K562 (cell line): ENCODE data around the gene MGST3. TPM values are rescaled to one million over a fixed set of nuclear protein-coding genes. Genes with fewer than 3 reads are reported as not detected.

Experiments used
- ASH1L ChIP-seq: fragments of 450-650 bp; IDR thresholded peaks from 2 replicates; pipeline ENCODE4 v1.6.1; 2018; ENCODE audit warnings: borderline replicate concordance, mild to moderate bottlenecking, low read depth; ENCODE audit not compliant: partially characterized antibody
- BDP1 ChIP-seq: IDR thresholded peaks from 3 replicates; pipeline ENCODE4 v1.6.1; 2011; ENCODE audit not compliant: insufficient read length, insufficient read depth
- CHD4 ChIP-seq: fragments of 200-600 bp; sonication (generic); IDR thresholded peaks from 3 replicates; pipeline ENCODE4 v1.6.1; 2012; ENCODE audit warnings: low read depth, mild to moderate bottlenecking, mixed read lengths, low read length, inconsistent platforms; ENCODE audit not compliant: insufficient read depth, insufficient replicate concordance, poor library complexity, severe bottlenecking
- CSDE1 ChIP-seq, 2 experiments: fragments of 450-650 bp; IDR thresholded peaks; 2 replicates each; pipeline ENCODE4 v1.6.1; 2016; ENCODE audit warnings: mild to moderate bottlenecking in 1 of 2
- FOXJ2 ChIP-seq: fragments of 200-800 bp; sonication (Bioruptor generic); IDR thresholded peaks from 2 replicates; pipeline ENCODE4 v1.6.1; 2016; ENCODE audit warnings: missing genetic modification characterization, missing compliant biosample characterization
- ILK ChIP-seq: fragments of 450-650 bp; IDR thresholded peaks from 2 replicates; pipeline ENCODE4 v1.6.1; 2016; ENCODE audit warnings: missing genetic modification characterization, low read depth, mild to moderate bottlenecking, missing compliant biosample characterization, moderate library complexity, borderline replicate concordance
- JUND ChIP-seq, 2 experiments: IDR thresholded peaks; 2 replicates in 1 of 2; 3 replicates in 1 of 2; pipeline ENCODE4 v1.6.1; 2011; ENCODE audit warnings: borderline replicate concordance in 2 of 2, low read depth in 2 of 2, low read length in 2 of 2, improper control_type of control experiment in 1 of 2, missing biosample characterization in 1 of 2, missing genetic modification characterization in 1 of 2, missing genetic modification reagents in 1 of 2
- PHF8 ChIP-seq: fragments of 200-600 bp; sonication (generic); IDR thresholded peaks from 2 replicates; pipeline ENCODE4 v1.6.1; 2012; ENCODE audit warnings: mixed run types, mild to moderate bottlenecking, inconsistent platforms, low read length, moderate library complexity, borderline replicate concordance
- POLR2A ChIP-seq: fragments of 450-650 bp; conservative IDR thresholded peaks from 2 replicates; pipeline ENCODE4 v1.6.1; 2016
- PTRF ChIP-seq: fragments of 450-650 bp; IDR thresholded peaks from 2 replicates; pipeline ENCODE4 v1.6.1; 2016; ENCODE audit warnings: mild to moderate bottlenecking, missing genetic modification characterization, missing compliant biosample characterization
- PURB ChIP-seq: sonication (generic); formaldehyde crosslinking; IDR thresholded peaks from 2 replicates; pipeline ENCODE4 v1.9.0; 2021; ENCODE audit warnings: low read depth, mild to moderate bottlenecking, missing genetic modification reagents
- RBM22 ChIP-seq: fragments of 200-400 bp; formaldehyde crosslinking; IDR thresholded peaks from 2 replicates; pipeline ENCODE4 v1.6.1; 2018; ENCODE audit warnings: low read length, low read depth; ENCODE audit not compliant: poor library complexity, severe bottlenecking
- RBM25 ChIP-seq: fragments of 200-400 bp; formaldehyde crosslinking; IDR thresholded peaks from 2 replicates; pipeline ENCODE4 v1.6.1; 2018; ENCODE audit warnings: low read length, low read depth, moderate library complexity; ENCODE audit not compliant: severe bottlenecking
- SAP30 ChIP-seq: fragments of 200-600 bp; sonication (generic); IDR thresholded peaks from 2 replicates; pipeline ENCODE4 v1.6.1; 2012; ENCODE audit warnings: borderline replicate concordance, low read depth, mild to moderate bottlenecking, moderate library complexity, low read length, control low read depth, inconsistent platforms; ENCODE audit not compliant: insufficient read depth, poor library complexity, severe bottlenecking
- SPI1 ChIP-seq: IDR thresholded peaks from 2 replicates; pipeline ENCODE4 v1.6.1; 2011; ENCODE audit warnings: low read depth, low read length, control low read depth, borderline replicate concordance
- SREBF1 ChIP-seq: fragments of 150-350 bp; IDR thresholded peaks from 2 replicates; pipeline ENCODE4 v1.6.1; 2014; ENCODE audit warnings: antibody characterized with exemption, low read depth, low read length, borderline replicate concordance
- TAF15 ChIP-seq: fragments of 200-400 bp; formaldehyde crosslinking; IDR thresholded peaks from 2 replicates; pipeline ENCODE4 v1.6.1; 2017; ENCODE audit warnings: mild to moderate bottlenecking, low read depth, low read length, moderate library complexity
- TCF3 ChIP-seq: sonication (generic); formaldehyde crosslinking; IDR thresholded peaks from 2 replicates; pipeline ENCODE4 v1.4.0; 2020; ENCODE audit warnings: mild to moderate bottlenecking, missing genetic modification reagents
- polyA plus RNA-seq, 8 experiments: library from polyadenylated mRNA; depleted of rRNA in 4 of 8; stranded (reverse) in 5 of 8; unstranded in 3 of 8; fragments of >200 nt; fragmentation: Nextera tagmentation in 2 of 8; fragmentation: Illumina TruSeq in 1 of 8; extraction: Ambion mirVana in 2 of 8; extraction: Trizol in 1 of 8; gene quantifications; 2 replicates each; pipeline versions ENCODE4 v1.2.1 to v1.2.3, GENCODE V29; 2011 to 2014; ENCODE audit warnings: inconsistent platforms in 1 of 8, missing spikeins in 1 of 8
- total RNA-seq, 7 experiments: library from RNA; depleted of rRNA in 6 of 7; stranded (reverse); fragments of >200 nt in 6 of 7; fragmentation: Illumina TruSeq in 2 of 7; extraction: Trizol in 2 of 7; gene quantifications; 2 replicates each; pipeline versions ENCODE4 v1.2.1 to v1.2.3, GENCODE V29; 2011 to 2021; ENCODE audit warnings: low replicate concordance in 1 of 7
- TF ChIP-seq, protein P1 (sequence below): IDR thresholded peaks from 2 replicates; pipeline ENCODE4 v1.6.1; 2016; ENCODE audit warnings: missing genetic modification characterization, missing compliant biosample characterization
- TF ChIP-seq, protein P2 (sequence below): sonication (generic); formaldehyde crosslinking; IDR thresholded peaks from 2 replicates; pipeline ENCODE4 v1.8.1; 2023; ENCODE audit warnings: mild to moderate bottlenecking, missing genetic modification reagents

The MGST3 gene
- total and polyA plus RNA-seq, 9 of the 15 experiments (the other 6 are each of a cell fraction or from before 2014, with no cell fraction given), result 70.7 to 287 (median 105) TPM

DNA sequence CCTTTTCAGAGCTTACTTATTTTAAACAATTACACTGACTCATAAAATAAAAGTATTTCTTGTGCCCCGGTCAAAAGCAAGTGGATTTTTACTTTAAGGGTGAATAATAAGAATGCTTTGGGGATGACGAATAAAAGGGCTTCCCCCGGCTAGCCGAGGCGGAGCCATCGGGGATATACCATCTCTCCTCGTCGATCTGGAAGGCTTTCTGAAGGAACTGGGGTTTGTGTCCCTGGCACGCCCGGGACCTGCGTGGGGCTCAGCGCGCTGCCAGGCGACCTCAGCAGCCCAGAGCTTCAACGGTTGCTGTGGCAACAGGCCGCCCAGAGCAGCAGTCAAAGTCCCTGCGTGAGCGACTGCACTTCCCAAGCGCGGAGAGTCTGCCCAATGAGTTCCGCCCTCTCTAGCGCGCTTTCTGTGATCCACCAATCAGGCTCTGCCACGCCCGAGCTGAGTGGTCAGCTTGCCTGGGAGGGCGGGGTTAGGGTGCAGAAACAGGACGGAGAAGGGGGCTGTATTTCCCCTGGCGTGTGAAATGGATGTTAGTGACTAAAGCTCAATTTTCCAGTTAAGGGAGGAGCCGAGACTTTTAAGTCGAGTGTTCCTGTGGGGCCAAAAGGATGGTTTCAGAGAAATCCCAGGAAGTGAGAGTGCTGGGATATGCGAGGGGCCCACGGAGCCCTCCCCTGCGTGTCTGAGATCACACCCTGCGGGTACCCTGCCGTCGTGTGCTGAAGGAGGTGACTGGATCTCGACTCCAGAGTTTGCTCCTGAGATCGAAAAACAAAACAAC, 33.0 kb upstream of the MGST3 start (continued):
- TF ChIP-seq PHF8 (peak; percentile 49; the same call in 1 of the 2 replicates), FOXJ2 (tag) (no peak), ASH1L (peak; percentile 80), PURB (CRISPR knock-in tag) (no peak), CHD4 (no peak), PTRF (tag) (no peak), SREBF1 (0 out of 2 replicates have a peak, but pooled peaks have one; percentile 7), TAF15 (no peak), POLR2A (peak; percentile 67), TCF3 (CRISPR knock-in tag) (no peak), ILK (tag) (no peak), CSDE1 (IDR thresholded peaks at IDR 0.05) (peak in 1 of 2 experiments; percentile 90; a peak in 2 of 4 replicates), SAP30 (no peak), BDP1 (no peak), RBM25 (peak; percentile 59), SPI1 (peak; percentile 87), JUND (IDR thresholded peaks at IDR 0.05; ENCODE audit: borderline replicate concordance, low read depth, low read length) (peak; percentile 28; the same call in 1 of the 2 replicates), JUND (tag; IDR thresholded peaks at IDR 0.05; ENCODE audit: borderline replicate concordance, low read depth, low read length) (peak; percentile 42; the same call in 1 of the 3 replicates), RBM22 (peak; percentile 90)
- TF ChIP-seq, protein P1, sequence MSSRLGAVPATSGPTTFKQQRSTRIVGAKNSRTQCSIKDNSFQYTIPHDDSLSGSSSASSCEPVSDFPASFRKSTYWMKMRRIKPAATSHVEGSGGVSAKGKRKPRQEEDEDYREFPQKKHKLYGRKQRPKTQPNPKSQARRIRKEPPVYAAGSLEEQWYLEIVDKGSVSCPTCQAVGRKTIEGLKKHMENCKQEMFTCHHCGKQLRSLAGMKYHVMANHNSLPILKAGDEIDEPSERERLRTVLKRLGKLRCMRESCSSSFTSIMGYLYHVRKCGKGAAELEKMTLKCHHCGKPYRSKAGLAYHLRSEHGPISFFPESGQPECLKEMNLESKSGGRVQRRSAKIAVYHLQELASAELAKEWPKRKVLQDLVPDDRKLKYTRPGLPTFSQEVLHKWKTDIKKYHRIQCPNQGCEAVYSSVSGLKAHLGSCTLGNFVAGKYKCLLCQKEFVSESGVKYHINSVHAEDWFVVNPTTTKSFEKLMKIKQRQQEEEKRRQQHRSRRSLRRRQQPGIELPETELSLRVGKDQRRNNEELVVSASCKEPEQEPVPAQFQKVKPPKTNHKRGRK (tag), result no peak
- TF ChIP-seq, protein P2, sequence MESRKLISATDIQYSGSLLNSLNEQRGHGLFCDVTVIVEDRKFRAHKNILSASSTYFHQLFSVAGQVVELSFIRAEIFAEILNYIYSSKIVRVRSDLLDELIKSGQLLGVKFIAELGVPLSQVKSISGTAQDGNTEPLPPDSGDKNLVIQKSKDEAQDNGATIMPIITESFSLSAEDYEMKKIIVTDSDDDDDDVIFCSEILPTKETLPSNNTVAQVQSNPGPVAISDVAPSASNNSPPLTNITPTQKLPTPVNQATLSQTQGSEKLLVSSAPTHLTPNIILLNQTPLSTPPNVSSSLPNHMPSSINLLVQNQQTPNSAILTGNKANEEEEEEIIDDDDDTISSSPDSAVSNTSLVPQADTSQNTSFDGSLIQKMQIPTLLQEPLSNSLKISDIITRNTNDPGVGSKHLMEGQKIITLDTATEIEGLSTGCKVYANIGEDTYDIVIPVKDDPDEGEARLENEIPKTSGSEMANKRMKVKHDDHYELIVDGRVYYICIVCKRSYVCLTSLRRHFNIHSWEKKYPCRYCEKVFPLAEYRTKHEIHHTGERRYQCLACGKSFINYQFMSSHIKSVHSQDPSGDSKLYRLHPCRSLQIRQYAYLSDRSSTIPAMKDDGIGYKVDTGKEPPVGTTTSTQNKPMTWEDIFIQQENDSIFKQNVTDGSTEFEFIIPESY (CRISPR knock-in tag), result no peak
